Activated CD4-positive, alpha-beta T cell treated with anti-CD3 and anti-CD28 coated beads for 1 hour (primary cell): ENCODE measurements around the gene TSPAN18.

Experiments
- DNase-seq: peaks from one replicate; pipeline ENCODE4 v3.0.0-alpha.2; 2020

TSPAN18 gene

DNA sequence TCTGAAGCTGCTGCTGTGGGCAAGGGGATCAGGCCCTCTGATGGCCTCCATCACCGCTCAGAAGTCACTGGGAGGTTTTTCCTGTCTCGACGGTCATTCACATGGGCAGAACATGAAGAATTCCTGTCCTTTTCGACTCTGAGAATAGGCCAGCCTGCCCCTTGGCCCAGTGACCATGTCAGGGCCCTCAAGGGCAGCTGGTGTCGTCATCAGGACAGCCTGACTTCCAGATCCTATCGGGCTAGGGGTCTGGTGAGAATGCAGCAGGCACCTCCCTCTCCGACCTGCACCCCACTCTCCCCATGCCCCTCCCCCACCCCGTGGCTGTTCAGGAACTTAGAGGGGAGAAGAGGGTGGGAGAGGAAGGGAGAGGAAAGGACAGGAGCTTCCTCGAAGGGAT lies 220.4 kb downstream of the TSPAN18 start:
- DNase-seq: no peak

DNA sequence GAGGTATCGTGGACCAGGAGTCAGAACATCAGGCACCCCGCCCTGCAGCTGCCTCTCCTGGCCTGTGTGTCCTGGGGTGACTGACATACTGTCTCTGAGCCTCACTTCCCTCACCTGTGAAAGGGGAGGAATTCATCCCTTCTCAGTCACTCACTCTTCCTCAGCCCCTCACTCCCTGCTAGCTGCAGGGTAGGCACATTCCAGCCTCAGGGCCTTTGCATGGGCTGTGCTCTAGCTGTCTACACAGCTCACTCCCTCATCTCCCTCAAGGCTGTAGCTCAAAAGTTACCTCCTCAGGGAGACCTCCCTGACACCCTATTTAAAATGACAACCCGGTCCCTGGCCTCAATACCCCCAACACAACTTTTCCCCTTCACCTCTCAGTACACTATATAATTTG lies 221.4 kb downstream of the TSPAN18 start:
- DNase-seq: no peak

GRCh38 chr11:44949160-44950030 lies 222.6 kb downstream of the TSPAN18 start:
- no peak for DNase-seq

DNA sequence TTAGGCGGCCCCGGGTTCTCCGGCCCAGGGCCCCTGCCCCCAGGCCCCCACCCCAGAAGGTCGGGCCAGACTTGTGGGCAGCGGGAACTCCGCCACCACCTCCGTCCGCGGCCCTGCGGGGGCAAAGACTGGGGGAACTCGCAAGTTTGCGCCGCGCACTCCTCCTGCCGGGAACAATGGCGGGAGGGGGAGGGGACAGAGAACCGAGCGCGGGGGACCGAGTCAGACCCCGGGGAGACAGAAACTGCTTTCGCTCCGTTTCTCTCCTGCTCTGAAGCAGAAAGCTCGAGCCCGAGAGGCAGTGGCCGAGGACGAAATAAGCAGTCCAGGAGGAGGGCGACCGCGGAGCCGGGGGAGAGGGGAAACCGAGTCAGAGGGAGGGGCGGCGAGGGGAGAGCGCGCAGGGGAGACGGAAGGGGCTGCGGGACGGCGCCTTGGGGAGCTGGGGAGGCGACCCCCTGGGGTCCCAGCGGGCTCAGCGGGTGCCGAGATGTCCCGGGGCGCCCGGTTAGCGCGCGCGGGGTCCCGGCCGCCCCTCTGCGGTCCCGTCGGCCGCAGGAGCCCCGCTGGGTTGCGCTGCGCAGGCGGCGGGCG lies 223.4 kb downstream of the TSPAN18 start:
- no peak for DNase-seq

GRCh38 chr11:44950625-44951476 lies 224.1 kb downstream of the TSPAN18 start, which contains the start of gene TP53I11:
TP53I11 (minus strand) TSS chr11:44950883; CDS start chr11:44938335, 12,548 bp downstream.
- DNase-seq: peak; percentile 43

GRCh38 chr11:44952082-44952481 lies 225.3 kb downstream of the TSPAN18 start:
- no peak for DNase-seq

GRCh38 chr11:44952500-44953260 lies 225.9 kb downstream of the TSPAN18 start:
- DNase-seq: no peak

GRCh38 chr11:44954051-44954906 lies 227.5 kb downstream of the TSPAN18 start:
- DNase-seq: no peak

DNA sequence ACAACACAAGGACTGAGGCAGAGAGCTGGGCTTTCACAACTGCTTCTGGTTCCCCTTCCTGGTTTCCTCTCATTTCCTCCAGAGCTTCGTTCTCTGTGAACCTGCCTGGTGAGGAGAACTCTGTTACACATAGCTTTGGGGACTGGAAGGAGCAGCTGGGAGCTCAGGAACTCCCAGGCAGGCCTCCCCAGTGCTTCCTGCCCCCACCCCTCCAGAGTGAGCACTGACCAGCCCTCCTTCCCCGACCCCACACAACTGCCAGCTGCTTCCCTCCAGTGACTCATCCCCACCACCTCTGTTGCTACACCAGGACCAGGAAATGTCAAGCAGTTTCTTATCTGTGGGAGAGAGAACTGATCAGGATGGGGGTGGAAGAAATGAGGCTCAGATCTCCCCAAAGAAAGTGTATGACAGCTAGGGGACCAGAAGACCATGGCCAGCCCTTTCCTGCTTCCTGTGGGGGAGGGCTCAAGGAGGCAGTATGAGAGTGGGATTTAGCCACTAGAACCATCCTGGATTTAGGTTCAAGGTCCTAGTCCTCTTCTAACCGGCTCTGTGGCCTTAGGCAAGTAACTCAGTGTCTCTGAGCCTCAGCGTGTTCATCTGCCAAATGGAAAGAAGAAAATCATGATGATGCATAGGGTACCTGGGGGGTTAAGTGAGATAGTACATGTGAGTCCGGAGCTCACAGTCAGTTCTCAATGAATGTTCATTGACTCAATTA lies 228.4 kb downstream of the TSPAN18 start:
- DNase-seq: no peak

DNA sequence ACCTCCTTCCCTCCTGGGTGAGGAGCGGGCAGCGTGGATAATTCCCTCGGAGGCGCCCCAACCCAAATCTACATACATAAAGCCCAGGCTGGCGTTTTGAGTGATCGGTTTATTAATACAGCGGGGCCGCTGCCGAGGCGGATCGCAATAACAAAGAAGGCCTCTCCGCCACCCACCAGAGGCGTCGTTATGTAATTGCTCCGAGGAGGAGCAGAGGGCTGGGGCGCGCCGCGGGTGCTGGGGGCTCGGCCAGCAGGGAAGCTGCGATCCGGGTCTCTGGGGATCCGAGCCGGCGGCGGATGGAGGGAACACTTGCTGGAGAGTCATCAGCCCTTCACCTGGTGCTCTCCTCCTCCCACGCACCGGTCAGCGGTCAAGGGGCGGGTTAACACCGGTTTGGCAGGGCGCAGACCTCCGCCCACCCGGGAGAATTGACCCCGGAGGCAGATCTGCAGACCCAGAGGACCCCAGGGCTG lies 230.3 kb downstream of the TSPAN18 start:
- no peak for DNase-seq

DNA sequence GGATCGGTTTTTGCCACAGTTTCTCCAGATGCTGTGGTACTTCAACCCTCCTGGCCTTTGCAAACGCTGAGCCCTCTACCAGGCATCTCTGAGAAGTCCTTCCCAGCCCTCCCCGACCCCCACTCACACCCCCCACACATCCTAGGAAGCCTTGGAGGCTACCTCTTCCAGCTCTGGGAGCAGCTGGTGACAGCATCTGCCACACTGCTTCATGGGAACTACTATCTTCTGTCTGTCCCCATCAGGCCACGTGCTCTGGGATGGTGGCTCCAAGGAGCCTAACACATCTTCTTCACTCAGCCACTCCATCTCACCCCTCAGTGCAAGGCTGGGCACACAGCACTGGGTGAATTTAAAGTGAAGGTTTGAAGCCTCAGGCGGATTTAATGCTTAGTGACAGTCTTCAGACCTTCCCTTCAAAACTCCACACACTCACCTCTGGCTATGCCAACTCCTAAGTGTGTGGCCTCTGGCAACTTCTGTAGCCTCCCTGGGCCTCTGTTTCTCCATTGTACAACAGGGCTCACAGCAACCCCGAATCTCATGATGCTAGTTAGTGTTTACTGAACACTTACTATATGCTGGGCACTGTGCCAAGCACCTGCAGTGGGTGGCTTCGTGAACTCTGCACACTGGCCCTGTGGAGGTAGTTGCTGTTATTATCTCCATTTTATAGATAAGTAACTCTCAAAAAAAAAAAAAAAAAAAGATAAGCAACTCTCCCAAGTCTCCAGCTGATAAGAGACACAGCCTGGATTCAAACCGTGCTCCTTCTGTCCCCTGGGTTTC lies 231.2 kb downstream of the TSPAN18 start:
- DNase-seq: no peak

DNA sequence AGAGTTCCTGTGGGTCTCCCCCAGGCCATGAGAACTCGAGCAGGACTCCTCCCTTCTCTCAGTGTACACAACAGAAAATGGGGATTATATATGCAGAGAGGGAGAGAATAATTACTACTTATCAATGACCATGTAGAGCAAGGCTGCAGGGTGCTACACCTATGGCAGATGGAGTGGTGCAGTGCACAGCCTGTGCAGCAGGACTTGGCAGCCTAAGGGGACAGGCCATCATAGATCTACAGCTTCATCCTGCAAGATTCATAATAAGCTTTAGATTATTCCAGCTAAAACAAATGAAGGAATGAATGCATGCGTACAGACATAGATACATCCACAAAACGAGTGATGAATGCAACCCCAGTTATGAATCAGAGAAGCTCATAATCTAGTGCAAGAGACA lies 232.3 kb downstream of the TSPAN18 start:
- no peak for DNase-seq

DNA sequence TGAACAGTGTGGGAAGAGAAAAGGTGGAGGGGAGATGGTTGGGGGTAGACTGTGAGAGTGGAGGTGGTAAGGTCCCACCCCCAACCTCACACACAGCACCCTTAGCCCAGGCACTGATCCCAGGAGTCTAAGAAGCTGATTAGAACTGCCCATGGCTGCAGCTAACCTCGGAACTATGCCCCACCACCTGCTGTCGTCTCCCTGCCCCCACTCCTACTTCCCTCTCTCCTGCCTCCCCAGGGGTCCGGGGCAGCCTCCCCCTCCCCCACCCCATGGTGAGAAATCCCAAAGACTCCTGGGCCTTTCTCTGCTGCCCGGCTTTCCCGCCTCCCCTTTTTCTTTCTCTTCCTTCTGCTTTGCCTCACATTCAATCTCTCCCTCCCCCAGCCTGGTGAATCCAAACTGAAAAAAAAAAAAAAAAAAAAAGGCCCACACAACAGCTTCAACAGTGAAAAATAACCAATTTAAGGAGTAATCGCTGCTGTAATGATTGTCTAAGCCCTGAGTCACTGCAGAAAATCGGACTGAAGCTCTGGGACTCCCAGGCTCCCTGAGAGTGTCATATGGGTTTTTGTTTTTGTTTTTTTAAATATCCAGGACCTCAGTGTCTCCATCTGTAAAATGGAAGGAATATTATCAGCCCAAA lies 233.6 kb downstream of the TSPAN18 start:
- no peak for DNase-seq

DNA sequence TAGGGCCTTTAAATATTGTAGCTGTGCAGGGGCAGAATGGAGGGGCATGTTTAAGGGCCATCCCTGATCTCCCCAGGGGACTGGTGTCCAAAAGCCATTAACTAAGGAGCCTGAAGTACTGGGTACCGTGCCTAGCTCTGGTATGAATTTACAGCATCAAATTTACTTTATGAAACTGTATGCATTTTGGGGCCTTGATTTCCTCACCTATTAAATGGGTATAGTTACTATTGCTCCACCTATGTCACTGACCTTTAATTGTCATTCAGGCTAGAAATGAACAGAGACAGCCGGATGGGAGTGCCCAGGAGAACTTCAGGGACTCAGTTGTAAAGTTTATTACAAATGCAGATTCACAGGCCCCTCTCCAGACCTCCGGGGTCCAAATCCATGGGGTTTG lies 235.7 kb downstream of the TSPAN18 start:
- no peak for DNase-seq

DNA sequence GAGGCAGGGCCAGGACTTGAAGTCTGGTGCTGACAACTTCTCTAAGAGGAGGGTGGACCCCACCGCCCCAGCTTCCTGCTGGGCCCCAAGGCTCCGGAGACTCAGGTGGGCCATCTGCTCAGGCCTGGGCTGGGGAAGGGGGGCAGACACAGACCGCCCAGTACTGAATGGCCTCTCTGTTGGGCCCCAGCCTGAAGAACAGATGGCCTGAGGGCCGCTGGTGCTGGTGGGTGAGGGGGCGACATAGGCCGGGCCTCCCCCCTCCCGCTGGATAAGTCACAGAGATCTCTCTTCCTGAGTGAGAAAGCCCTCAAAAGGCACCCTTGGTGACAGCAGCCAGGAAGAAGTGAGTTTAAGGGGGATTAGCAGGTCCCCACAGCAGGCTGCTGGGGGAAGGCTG lies 236.4 kb downstream of the TSPAN18 start:
- no peak for DNase-seq

DNA sequence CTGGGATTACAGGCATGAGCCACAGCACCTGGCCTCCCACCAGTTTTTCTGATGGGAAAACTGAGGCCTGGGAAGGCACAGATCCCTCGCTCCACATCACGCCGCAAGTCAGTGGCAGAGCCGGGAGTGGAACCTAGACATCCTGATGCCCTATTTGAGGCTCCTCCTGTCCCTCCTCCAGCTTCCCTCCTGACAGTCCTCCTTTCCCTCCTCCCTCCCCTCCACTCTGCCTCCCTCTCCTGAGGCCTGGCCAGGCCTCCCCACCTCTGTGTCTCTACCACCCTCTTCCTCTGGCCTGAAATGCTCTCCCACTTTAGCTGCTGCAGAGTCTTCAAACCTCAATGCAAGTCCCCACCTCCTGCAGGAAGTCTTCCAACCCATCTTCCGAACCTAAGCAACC lies 237.2 kb downstream of the TSPAN18 start:
- no peak for DNase-seq

- DNase-seq: no peak
Measured at GRCh38 chr11:44964526-44965209, 237.9 kb downstream of the TSPAN18 start.

GRCh38 chr11:44966694-44967093 lies 239.9 kb downstream of the TSPAN18 start:
- no peak for DNase-seq
